NK-92 treated with Interleukin-12 subunit alpha and Interleukin-12 subunit beta, amount 100 ng/mL, for 24 hours (cell line): ENCODE results near the gene SRC.
A peak's percentile ranks its signal among the peaks of the same experiment; 100 is the strongest.

Source experiments
- DNase-seq: peaks from one replicate; lab custom pipeline; 2025; lab: John Stamatoyannopoulos, UW

The SRC gene

DNA sequence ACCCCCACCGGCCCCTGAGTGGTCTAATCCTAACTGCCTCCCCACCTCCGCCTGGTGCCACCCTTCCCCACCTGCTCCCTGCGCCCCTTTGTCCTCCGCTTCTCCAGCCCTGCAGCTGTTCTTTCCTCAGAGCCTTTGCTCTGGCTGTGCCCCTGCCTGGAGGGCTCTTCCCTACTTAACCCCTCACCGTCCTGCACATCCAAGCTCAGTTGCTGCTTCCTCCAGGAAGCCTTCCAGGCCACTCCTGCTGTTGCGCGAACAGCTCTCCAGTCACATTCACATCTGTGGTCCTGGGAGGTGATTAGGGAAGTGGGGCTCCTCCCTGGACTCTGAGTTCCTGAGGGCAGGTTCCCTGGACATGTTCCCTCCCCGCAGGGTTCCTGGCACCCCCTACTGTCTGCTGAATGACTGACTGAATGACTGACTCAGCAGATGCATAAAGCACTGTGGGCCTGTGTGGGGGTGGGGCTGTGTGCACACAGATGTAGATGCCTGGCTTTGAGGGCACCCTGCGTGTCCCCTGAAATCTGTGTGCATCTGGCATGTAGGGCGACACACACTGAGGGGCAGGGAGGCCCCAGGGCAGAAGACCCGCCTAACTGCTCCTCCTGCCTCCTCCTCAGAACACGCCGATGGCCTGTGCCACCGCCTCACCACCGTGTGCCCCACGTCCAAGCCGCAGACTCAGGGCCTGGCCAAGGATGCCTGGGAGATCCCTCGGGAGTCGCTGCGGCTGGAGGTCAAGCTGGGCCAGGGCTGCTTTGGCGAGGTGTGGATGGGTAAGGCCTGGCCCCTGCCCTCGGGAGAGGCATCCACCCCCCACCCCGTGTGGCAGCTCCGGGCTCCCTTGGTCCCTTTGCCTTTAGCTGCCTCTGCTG, 51.4 kb downstream of the SRC start:
- DNase-seq, result no peak

DNA sequence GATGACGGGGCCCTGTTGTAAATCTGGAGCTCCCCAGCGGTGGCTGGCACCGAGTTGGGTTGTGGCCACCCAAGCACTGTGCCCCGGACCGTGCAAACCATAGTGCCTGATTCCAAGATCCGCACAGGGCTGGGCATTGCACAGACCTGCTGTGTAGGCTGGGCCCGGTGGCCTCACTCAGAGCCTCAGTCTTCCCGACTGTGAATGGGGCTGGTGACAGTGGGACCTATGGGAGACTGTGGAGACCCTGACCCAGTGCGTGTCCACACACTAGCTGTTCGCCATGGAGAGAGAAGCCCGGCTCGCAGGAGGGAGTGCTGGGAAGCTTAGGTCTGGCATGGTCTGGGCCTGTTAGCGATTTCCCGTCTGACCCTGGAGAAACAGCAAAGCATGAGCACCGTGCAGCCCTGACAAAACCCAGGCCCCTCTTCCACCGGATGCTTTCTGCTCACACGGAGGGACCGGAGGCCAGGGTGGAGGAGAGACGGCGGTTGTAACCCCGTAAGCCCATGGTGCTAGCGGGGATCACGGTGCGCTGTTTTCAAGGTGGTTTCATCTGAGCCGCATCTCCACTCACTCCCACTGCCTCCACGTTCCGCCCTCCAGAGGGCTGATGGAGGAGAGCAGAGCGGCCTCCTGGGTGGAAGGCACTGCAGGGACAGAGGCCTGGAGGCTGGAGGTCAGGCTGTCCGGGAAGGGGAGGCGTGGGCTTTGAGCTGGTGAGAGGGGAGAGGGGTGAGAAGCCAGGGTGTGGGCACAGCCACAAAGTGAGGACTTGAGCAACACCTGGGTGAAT, 52.2 kb downstream of the SRC start:
- no peak for DNase-seq

DNA sequence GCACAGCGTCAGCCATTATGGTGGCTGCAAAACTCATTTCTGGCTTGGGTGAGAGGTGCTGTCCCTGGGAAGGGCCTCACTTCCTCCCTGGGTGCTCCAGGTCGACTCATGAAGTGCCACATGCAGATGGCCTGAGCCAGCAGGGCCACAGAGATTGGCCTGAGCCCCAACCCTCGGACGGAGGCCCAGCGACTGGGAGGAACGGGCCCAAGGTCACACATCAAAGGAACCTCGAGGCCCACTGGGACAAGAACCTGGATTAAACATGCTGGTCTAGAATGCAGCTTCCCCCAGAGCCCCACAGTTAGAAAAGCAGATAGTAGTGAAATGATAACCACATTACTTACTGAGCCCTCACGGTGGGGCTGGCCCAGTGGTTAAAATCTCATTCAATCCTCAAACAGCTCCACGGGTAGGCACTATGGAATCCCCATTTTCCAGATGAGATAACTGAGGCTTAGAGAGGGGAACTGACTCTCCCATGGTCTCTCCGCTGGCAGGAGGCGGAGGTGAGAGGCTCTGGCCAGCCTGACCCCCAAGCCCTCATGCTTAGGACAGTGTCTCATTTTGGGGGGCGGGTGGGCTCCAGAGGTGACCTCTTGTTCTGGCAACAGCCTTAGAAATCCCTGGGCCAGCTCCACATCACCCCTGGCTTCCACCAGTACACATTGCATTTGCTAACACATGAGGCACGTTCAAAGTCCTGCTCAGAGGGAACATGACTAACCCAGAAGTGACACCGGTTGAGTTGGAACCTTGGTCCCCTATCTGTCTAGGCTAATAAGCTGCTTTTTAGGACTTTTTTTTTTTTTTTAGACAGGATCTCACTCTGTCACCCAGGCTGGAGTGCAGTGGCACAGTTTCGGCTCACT, 53.0 kb downstream of the SRC start:
- no peak for DNase-seq

DNA sequence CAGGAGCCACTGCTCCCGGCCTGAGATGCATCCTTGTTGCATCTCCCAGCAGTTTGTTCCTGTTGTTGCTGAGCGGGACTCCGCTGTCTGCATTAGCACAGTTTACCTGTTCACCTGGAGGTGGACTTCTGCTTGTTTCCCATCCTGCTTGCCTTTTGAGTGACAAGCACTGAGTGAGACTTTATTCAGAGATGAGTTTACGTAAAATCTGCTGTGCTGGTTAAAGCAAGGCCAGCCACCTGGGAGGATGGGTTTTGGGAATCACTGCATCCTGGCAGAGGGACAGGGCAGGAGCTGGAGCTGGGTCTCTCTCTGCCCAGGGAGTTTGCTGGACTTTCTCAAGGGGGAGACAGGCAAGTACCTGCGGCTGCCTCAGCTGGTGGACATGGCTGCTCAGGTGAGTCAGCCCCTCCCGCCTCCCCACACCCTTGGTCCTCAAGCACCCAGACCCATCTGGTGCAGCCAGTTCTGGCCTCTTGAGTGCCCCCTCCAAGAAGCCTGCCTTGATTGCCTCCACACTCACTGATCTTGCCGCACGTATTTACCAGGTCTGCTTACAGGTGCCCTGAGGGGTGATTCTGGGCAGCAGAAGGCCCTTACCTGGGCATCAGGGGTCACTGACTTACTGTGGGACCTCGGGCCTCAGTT, 55.5 kb downstream of the SRC start:
- no peak for DNase-seq

DNA sequence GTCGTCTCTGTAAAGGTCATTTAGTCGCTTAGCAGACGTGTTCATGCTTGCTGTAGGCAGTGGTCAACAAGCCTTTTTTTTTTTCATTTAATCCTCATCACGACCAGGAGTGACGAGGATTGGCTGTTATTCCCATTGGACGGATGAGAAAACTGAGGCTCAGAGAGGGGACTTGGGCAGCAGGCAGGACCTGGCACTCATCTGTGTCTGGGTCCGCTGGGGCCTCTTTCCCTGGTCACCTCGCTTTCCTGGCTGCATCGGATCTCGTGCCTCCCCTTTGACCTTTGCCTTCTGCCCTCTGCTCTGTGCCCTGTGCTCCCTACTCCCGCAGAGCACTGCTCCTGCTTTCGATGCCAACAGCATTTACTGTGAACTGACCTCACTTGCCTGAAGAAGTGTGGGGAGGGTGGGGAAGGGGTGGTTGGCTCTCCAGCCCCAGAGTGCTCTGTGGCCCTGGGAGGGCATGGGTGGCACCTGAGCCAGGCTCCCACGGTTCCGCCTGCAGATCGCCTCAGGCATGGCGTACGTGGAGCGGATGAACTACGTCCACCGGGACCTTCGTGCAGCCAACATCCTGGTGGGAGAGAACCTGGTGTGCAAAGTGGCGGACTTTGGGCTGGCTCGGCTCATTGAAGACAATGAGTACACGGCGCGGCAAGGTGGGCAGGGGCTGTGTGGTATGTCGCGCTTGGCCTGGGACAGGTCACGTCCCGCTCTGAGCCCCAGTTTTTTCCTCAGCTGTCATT, 56.2 kb downstream of the SRC start:
- DNase-seq, result no peak

DNA sequence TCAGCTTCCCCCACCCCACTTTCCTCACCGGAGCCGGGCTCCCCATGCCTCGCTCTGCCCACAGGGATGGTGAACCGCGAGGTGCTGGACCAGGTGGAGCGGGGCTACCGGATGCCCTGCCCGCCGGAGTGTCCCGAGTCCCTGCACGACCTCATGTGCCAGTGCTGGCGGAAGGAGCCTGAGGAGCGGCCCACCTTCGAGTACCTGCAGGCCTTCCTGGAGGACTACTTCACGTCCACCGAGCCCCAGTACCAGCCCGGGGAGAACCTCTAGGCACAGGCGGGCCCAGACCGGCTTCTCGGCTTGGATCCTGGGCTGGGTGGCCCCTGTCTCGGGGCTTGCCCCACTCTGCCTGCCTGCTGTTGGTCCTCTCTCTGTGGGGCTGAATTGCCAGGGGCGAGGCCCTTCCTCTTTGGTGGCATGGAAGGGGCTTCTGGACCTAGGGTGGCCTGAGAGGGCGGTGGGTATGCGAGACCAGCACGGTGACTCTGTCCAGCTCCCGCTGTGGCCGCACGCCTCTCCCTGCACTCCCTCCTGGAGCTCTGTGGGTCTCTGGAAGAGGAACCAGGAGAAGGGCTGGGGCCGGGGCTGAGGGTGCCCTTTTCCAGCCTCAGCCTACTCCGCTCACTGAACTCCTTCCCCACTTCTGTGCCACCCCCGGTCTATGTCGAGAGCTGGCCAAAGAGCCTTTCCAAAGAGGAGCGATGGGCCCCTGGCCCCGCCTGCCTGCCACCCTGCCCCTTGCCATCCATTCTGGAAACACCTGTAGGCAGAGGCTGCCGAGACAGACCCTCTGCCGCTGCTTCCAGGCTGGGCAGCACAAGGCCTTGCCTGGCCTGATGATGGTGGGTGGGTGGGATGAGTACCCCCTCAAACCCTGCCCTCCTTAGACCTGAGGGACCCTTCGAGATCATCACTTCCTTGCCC, 57.4 kb downstream of the SRC start:
- no peak for DNase-seq

DNA sequence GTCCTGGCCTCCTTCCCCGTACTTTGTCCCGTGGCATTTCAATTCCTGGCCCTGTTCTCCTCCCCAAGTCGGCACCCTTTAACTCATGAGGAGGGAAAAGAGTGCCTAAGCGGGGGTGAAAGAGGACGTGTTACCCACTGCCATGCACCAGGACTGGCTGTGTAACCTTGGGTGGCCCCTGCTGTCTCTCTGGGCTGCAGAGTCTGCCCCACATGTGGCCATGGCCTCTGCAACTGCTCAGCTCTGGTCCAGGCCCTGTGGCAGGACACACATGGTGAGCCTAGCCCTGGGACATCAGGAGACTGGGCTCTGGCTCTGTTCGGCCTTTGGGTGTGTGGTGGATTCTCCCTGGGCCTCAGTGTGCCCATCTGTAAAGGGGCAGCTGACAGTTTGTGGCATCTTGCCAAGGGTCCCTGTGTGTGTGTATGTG, 58.5 kb downstream of the SRC start:
- DNase-seq, result no peak

DNA sequence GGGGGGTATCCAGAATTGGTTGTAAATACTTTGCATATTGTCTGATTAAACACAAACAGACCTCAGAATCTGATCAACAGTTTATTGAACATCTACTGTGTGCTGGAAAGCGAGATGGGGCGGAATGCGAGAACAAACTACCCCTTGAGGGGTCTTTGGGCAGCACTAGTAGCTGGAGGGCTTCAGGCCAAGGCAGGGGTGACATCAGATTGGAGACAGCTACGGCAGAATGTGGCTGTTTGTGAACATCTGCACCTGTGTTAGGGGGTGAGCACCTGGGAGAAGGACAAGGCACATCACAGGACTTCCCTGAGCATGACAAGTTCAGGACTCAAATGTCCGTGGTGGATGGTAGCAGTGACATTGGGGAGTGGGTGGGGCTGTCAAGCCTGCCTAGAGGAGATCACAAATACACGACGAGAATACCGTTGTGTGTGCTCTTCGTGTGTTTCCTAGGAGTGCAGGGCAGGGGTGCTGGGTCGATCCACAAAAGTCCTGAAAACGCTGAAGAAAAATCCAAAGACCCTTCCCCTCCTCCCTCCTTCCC, 59.5 kb downstream of the SRC start:
- no peak for DNase-seq

DNA sequence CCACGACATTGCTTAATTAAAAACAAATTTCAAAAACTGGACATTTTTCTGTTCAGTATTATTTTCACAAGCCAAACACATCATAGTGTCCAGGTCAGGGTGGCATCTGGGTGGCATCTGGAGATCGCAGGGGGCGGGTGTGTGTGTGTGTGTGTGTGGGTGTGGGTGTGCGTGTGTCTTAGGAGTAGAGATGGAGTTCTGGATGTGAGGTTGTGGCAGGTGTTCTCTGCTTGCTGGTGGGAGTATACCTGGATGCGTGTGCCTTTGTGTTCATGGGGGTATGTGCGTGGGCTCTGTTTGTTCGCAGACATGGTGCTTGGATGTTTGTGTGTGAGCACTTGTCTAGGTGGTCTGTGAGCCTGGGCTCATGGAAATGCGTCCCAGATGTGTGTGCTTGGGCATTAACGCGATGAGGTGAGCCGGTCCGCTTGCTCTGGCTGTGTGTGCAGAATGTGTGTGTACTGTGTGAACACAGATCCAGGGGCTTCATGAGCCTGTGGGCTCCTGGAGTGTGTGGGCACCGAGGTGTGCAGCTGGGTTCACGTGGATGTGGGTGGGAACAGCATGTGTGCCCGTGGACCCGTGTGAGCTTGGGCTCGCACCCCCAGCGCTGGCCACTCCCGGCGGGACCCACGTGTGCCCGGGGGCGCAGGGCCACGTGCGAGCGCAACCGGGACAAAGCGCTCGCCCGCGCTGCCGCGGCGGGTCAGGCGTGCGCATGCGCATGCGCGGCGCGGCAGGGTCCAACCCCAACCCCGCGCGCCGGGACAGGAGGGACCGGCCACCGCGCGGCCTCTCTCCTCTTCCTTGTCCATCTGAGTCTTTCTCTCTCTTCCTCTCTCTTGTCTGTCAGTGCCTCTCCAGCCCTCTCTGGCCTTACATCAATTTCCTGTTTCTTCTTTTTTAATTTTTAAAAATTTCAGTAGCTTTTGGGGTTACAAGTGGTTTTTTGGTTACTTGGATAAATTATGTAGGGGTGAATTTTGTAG, 60.4 kb downstream of the SRC start:
- peak; percentile 14 for DNase-seq

DNA sequence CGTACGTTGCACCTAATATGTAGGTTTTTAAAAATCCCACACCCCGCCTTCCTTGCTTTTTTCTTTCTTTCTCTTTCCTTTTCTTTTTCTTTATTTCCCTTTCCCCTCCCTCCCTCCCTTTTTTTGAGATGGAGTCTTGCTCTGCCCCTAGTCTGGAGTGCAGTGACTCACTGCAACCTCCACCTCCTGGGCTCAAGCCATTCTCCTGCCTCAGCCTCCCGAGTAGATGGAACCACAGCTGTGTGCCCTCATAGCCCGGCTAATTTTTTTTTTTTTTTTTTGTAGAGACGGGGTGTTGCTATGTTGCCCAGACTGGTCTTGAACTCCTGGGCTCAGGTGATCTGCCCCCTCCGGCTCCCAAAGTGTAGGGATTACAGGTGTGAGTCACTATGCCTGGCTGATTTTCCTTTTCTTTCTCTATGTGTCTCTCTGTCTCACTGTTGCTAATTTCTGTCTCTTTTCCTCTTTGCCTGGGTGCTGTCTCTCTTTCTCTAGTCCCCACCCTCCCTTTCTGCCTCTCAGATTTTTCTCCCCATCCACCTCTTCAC, 61.2 kb downstream of the SRC start:
- no peak for DNase-seq

DNA sequence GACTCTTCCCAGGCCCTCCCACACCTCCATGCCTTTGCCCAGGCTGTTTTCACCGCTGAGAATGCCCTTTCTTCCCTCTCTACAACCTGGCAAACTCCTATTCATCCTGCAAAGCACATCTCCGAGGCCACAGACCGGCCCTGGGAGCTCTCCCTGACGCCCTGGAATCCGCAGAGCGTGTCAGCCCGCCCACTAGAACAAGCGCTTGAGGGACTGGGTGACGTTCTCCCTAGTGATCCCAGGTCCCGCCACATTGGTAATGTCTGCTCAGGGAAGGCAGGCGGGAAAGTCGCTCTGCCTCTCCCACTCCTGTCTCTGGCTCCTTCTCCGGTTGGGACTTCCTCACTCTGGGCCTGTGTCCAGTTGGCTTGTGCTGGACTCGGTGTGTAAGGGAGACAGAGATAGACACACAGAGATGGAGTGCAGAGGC, 61.6 kb downstream of the SRC start:
- DNase-seq, result no peak

DNA sequence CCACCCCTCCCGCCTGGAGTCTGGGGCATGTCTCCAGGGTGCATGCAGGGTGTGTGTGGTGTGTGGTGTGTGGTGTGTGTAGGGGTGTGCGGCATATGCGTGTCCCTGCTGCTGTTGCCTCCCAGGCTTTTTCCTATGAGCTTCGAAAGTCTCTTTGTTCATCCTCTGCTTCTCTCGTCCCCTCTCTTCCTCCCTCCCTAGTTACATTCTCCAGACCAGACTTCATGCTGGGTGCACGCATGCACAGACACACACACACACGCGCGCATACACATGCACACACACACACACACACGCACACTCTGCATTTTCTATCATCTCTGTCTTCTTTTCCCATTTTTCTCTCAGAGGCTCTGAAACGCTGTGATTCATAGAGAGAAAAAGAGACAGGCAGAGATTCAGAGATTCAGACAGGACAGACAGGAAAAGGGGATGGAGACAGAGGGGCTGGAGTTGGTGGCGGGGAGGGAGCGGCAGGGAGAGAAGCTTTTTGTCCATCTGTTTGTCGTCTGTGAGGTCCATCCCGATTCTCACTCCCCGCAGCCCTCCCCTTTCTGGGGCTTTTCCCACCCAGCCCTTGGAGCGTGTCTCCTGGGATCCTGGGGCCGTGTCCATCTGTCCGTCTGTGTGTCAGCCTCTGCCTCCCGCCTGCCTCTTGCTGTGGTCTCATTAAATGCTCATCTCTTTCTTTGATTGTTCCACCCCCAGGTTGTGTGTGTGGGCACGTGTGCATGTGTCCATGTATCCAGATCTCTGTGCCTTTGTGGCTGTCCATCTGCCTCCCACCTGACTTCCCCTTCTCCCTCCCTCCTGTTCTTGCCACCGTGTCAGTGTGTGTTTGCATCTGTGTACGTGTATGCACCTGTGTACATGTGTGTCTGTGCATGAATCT, 62.6 kb downstream of the SRC start:
- DNase-seq, result no peak

DNA sequence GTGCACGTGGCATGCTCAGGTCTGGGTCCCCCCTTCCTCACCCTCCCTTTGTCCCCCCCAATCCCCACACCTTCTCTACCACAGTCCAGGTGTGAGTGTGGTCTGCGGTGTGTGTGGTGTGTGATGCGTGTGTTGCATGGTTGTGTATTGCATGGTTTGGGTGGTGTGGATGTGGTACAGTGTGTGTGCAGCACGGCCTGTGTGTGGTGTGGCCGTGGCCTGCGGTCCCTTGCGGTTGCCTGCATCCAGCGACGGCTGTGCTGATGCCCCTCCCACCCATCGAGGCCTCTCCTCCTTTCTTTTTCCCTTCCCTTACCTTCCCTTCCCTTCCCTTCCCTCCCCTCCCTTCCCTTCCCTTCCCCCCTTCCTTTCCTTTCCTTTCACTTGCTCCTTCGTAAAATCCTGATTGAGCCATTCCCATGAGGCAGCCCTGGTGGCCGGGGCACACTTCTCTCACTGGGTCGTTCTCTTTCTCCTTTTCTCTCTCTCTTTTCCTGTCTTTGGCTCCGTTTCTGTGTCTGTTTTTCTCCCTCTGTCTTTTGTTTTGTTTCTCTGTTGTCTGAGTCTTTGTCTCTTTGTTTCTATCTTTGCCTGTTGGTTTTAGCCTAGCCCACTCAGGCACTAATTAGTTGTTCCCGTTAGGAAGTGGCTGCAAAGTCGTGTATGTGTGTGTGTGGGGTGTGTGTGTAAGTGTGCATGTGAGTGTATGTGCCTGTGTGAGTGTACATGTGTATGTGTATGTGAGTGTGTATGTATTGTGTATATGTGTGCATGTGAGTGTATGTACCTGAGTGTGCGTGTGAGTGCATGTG, 65.7 kb downstream of the SRC start:
- no peak for DNase-seq

DNA sequence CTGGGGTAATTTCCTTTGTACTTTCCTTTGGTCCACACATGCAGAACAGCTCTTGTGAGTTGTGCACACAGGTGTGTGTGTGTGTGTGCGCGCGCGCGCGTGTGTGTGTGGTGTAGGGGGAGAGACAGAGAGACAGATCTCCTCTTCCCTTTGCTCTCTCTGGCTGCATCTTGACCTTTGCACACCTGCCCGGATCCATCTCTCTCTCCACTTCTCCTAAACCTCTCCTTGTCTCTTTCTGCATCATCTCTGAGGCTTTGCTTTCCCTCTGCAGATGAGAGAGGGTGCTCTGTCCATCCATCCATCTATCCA, 67.0 kb downstream of the SRC start:
- DNase-seq, result no peak

DNA sequence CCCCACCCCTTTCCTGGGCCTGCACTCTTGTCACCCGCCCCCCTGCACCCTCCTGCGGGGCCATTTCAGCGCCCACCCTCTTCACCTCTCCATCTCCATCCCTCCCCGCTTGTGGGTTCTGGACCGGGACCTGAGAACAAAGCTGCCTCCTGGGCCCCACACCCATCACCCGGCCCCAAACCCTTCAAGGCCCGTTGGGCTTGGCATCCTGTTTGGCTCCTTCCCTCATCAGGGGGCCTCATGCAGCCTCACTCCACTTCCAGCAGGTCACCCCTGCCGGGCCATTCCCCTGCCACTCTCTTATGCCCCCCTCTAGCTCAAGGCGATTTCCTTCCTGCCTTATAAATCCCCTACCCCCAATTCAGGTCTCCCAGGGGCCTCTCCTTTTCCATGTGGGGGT, 67.4 kb downstream of the SRC start:
- no peak for DNase-seq
